ENCODE results near the gene STXBP5.

The STXBP5 gene

GRCh38 chr6:147389463-147389862 is 185.2 kb downstream of the STXBP5 start:
- no peak for DNase-seq

DNA sequence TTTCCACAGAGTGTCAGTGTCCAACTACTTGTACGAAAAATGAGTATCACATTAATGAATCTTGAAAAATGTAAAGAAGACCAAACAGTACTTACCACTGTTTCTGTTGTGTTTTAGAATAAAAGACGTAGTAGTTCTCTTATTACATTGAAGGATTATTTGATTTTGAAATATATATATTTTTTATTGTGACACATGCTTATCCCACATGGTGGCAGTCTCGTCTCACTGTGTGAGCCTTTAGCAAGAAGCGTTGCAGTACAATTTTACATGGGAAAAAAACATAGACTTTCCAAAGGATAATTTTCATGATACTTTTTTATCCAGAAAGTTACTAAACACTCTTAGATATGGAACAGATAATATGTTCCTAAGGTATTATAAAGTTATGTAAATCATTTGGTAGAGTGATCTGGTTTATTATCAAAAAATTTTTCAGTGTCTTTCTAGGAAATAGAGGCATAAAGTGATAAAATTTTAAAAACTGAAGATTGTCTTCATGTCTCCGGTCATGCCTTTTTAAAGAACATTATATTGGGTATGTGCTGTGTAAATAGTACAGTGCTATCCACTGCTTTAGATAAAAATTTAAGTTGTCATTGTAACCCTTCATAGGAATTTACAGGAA is 186.8 kb downstream of the STXBP5 start:
- DNase-seq, result no peak

DNA sequence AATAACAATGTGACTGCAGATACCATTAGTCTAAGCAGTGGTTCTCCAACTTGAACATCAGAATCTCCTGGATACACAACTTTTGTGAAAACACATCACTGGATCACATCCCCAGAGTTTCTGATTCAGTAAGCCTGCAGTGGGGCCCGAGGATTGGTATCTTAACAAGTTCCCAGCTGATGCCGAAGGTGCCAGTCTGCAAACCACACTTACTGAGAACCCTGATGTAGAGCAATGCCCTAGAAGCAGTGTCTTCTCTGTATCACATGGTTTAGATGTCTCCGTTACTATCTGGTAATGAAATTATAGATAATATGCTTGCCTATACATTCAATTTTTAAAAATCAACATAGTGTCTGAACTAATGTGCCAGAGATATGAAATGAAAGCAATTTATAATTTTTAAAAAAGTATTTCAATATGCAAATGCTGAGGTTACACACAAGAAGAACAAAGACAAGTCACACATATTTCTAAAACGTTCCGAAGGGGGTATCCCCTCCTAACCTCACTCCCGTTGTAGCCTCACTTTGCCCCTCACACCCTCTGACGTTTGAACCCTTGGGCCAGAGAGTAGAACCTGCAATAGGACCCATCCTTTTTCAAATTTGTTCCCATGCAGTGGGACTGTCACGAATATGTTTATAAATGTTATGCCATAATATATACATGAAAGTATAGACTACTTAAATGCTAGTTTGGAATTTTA is 188.9 kb downstream of the STXBP5 start:
- no peak for DNase-seq

GRCh38 chr6:147395158-147395557 is 190.9 kb downstream of the STXBP5 start:
- no peak for DNase-seq

DNA sequence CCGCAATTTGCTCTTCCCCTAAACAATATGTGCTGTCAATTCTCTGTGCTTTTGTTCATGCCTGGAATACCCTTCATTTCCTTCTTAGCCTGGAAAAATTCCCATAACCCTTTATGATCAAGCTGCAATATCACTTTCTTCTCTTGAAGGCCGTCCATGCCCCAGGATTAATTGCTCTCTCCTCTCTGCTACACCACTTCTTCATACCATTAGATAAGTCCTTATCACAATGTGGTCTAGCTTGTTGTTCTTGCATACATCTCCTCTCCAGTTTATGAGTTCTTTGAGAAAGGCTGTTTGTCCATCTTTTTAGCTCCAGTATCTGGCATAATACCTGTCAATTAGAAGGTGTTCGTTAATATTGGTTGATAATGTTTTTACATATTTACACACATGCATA is 193.1 kb downstream of the STXBP5 start:
- no peak for DNase-seq

DNA sequence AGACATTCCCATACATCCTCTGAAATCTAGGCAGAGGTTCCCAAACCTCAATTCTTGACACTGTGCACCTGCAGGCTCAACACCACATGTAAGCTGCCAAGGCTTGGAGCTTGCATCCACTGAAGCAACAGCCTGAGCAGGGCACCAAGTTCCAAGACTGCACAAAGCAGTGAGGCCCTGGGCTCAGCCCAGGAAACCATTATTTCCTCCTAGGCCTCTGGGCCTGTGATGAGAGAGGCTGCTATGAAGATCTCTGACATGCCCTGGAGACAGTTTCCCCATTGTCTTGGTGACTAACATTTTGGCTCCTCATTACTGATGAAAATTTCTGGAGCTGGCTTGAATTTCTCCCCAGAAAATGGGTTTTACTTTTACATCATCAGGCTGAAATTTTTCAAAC is 196.8 kb downstream of the STXBP5 start:
- no peak for DNase-seq

GRCh38 chr6:147401779-147402178 is 197.6 kb downstream of the STXBP5 start:
- DNase-seq, result no peak

GRCh38 chr6:147406783-147407182 is 202.6 kb downstream of the STXBP5 start:
- no peak for DNase-seq

GRCh38 chr6:147407571-147407970 is 203.4 kb downstream of the STXBP5 start:
- DNase-seq, result no peak

DNA sequence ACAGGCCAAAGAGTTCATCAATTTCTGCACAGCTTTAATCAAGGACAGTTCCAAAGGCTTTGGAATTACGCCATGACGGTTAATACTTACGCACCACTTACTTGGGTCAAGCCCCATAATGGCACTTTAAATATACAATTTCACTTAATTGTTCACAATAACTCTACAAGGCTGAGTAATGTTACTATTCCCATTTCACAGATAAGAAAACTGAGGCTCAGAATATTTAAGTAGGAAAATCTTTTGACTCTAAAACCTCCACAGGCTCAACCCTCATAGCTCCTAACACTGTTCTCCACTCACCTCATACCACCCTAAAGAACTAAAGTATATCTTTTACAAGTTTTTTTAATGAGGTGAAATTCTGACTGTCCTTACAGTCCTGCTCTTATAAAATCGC is 212.4 kb downstream of the STXBP5 start:
- no peak for DNase-seq

DNA sequence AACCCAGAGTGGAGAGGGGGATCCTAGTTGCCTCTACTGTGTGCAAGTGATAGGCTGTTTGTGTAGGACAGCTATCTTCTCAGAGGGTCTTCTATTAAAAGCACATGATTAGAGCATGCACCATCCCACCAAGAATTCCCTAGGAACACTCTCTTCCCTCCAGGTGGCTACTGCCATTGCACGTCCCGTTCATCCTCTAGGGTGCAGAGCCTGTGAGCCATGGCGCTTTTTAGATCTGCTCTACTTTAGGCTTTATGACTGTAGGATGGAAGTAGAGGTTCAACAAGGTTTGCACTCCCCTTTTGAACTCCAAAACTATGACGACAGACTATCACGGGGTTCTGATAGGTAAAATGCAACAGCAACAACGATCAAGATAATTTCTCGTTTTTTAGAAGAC is 213.7 kb downstream of the STXBP5 start:
- no peak for DNase-seq

- DNase-seq, result no peak
Observed at GRCh38 chr6:147418523-147418922, 214.3 kb downstream of the STXBP5 start.

DNA sequence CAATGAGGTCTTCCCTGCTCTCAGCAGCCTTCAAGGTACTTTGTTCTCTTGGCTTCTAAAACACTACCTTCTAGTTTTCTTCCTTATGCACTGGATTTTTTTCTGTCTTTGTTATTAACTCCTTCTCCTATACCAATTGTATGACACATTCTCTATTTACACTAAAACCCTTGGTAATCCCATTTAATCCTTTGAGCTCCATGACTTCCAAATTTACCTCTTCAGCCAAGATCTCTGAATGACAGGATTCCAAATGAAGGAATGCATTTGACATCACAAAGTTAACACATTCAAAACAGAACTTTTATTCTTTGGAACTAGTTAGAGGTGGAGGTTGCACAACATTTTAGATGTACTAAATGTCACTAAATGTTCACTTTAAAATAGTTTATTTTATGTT is 217.7 kb downstream of the STXBP5 start:
- DNase-seq, result no peak

- no peak for DNase-seq
Observed at GRCh38 chr6:147423111-147423510, 218.9 kb downstream of the STXBP5 start.

DNA sequence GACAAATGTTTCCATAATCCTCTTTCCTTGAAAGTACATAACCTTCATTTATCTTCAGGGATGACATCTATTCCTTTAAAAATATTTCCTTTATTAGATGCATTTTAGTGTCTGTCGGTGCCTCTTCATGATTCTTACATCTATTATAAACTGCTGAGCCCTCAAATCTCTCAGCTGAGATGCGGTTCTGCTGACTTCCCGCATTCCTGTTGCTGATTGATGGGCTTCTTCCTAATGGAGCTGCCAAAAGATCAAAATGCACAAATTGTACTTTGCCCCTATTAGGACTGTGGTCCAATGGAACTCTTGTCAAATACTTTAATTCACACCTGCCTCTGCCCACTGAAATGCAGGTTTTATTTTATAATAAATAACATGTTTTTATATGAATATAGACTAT is 225.6 kb downstream of the STXBP5 start:
- DNase-seq, result no peak

DNA sequence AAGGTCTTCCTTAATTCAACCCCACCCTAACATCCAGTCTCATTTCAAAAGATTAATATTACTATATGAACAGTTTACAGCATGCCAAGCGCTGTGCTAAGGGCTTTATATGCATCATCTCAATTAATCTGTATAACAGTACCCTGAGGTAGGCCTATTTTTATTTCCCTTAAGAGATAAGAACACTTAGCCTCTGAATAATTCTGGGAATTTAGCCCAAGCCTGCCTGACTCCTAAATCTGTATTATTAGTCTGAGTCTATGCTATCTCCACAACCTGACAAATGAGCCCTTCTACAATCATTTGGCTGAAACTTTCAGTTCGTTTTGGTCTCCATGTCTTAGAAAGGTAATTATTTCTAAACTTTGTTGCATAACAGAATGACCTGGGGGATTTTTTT is 226.6 kb downstream of the STXBP5 start:
- no peak for DNase-seq

- DNase-seq, result no peak
Observed at GRCh38 chr6:147434076-147434475, 229.9 kb downstream of the STXBP5 start.

DNA sequence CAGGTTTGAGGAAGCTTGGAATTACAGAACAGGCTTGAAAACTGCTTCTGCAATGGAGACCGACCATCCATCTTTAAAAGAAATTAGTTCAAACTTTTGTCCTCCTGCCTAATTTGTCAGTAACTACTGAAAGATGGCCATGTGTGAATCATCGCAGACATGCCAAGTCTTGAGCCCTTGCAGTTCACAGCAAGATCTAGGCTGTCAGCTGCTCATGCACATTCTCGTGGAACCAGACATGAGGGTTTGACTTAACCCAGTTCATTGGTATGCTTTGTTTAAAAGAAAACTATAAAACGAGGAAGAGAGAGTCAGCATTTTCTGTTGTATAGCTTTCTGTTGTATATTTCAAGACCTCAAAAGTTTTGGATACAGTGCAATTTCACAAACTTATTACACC is 230.3 kb downstream of the STXBP5 start:
- no peak for DNase-seq

DNA sequence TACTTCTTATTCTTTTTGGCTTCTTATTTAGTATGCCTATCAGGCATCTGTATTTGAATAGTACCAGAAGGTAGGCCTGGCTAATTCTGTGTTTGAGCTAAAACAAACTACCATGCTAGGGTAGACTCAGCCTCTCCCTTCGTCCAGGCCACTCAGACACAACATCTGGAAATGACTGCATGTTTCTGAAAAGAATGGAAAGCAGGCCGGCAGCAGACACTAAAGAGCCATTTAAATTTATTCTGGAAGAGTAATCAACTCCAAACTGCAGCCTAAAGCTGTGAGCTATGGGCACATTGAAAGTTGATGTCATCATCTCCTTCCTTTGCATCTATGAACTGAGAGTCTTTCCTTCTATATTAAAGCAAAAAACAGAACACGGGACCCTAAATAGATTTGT is 233.4 kb downstream of the STXBP5 start:
- no peak for DNase-seq

GRCh38 chr6:147438758-147439528 is 234.7 kb downstream of the STXBP5 start:
- DNase-seq, result no peak
